Activated CD4-positive, alpha-beta T cell treated with anti-CD3 and anti-CD28 coated beads, Interleukin-2, amount 10 ng/mL, durations not matched to agents 24 days and 14 days (primary cell): ENCODE measurements around the gene MCM5. TPM values are rescaled to one million over a fixed set of nuclear protein-coding genes. Genes with fewer than 3 reads are reported as not detected.
"Not testable (repeated sequence)": the region's sequence is repeated elsewhere in the genome, so short reads cannot be mapped to it uniquely, and the experiment has no call there.

ENCODE experiments used
- DNase-seq: peaks from one replicate; pipeline ENCODE4 v3.0.0; 2022
- H3K27ac Mint-ChIP-seq: one replicate; pipeline ENCODE4 v1.8.0; 2022; ENCODE audit warnings: mild to moderate bottlenecking, mixed read lengths
- H3K27me3 Mint-ChIP-seq: one replicate; pipeline ENCODE4 v1.8.0; 2022; ENCODE audit warnings: mixed read lengths
- H3K36me3 Mint-ChIP-seq: one replicate; pipeline ENCODE4 v1.8.0; 2022; ENCODE audit warnings: low read depth, mild to moderate bottlenecking, mixed read lengths
- H3K4me1 Mint-ChIP-seq: one replicate; pipeline ENCODE4 v1.8.0; 2021; ENCODE audit warnings: mixed read lengths
- H3K4me3 Mint-ChIP-seq: one replicate; pipeline ENCODE4 v1.8.0; 2022; ENCODE audit warnings: mild to moderate bottlenecking, moderate library complexity, mixed read lengths
- H3K9me3 Mint-ChIP-seq: one replicate; pipeline ENCODE4 v1.8.0; 2021; ENCODE audit warnings: mixed read lengths
- intact Hi-C: fragments of 100-400 bp; cut with micrococcal nuclease; formaldehyde crosslinking; loops from one replicate; pipeline ENCODE4 v1.15.1; 2023
- total RNA-seq: library from RNA; stranded (reverse); gene quantifications from 2 replicates; pipeline ENCODE4 v1.2.3, GENCODE V29; 2022

The MCM5 gene
- total RNA-seq: 334 and 343 TPM in 2 replicates

DNA sequence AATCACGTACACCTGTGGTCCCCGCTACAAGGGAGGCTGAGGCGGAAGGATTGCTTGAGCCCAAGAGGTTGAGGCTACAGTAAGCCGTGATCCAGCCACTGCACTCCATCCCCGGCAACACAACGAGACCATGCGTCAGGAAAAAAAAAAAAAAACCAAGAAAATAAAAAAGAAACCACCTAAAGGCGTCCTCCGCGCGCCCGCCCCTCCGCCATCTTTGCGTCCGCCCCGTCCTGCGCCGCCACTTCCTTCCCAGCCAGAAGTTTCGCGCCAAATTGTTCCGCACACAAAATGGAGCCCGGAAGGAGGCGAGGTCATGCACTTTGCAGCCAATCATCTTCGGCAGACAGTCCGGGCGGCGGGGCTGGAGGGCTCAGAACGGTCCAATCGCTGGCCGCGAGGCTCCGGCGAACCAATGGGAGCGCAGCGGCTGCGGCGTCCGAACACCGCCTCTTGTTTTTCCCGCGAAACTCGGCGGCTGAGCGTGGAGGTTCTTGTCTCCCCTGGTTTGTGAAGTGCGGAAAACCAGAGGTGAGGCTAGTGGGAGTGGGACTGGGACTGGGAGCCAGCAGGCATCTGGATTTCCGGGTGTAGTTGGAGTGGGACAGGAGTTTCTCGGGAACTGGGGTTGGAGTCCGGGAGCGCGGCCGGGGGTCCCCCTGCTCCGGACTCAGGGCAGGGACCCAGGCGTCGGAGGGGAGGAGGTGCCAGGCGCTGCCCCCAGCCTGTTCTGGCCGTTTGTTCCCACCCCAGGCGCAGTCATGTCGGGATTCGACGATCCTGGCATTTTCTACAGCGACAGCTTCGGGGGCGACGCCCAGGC, at the start of gene MCM5:
Gene MCM5 (plus strand): TSS at position 463 of the 823 bp plus-strand sequence. CDS start 299 bp downstream, at position 762.
- Mint-ChIP-seq H3K36me3 (peaks cover 41% of the 10 kb centered on the region), H3K27me3 (no peaks in the 10 kb centered on the region), H3K27ac (peak within 1 kb of the TSS; percentile 99), H3K4me3 (peak within 1 kb of the TSS; percentile 100), H3K9me3 (no peaks in the 10 kb centered on the region), H3K4me1 (peaks cover 26% of the 10 kb centered on the region)
- intact Hi-C loops: loop anchor here (2.0 kb wide), 2 partner anchors 49 to 99 kb away; no protein-coding TSS in a partner anchor
- DNase-seq: peak; percentile 99

DNA sequence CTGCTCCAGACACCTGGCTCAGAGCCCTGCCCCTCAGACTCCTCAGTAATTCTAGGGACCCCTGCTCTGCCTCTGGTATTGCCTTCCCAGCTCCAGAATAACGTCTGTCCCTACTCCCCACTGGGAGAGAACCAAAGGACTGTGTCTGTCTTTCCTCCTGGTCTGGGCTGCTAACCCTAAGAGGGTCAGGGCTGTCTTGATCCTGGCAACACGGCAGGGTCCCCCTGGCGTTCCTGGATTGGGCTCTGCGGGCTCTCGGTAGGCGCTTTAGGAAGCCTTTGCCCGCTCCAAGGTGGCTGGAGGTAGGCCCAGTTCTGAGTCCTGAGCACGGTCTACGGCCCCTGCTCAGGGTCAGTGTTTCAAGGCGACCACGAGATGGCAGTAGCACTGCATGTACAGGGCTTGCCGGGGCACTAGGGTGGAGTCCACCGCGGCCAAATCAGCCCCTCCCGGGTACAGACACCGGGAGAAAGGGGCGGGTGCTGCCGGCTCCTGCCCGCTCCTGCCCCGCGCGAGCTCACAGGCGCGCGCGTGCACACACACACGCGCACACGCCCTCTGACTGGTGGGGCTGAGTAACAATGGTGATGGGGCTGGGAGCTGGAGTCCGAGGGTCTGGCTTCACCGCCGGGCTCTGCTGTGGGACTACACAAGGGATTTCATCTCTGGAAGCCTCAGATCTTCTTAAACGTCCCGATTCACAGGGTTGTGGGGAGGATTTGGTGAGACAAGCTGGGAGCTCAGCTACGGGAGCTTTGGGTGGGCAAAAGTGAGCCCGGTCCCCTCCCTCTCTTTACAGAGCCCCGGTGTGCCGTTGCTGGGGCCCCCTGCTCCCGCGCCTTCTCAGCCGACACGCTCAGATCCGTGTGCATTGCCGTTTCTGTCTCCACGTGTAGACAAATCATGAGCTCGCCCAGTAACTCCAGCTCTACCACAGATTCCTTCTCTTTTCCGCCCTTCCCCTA, 49.1 kb upstream of the MCM5 start:
- peak overlapping the region; percentile 76 for H3K27ac Mint-ChIP-seq
- H3K4me1 Mint-ChIP-seq: peaks cover 27% of the 10 kb centered on the region

DNA sequence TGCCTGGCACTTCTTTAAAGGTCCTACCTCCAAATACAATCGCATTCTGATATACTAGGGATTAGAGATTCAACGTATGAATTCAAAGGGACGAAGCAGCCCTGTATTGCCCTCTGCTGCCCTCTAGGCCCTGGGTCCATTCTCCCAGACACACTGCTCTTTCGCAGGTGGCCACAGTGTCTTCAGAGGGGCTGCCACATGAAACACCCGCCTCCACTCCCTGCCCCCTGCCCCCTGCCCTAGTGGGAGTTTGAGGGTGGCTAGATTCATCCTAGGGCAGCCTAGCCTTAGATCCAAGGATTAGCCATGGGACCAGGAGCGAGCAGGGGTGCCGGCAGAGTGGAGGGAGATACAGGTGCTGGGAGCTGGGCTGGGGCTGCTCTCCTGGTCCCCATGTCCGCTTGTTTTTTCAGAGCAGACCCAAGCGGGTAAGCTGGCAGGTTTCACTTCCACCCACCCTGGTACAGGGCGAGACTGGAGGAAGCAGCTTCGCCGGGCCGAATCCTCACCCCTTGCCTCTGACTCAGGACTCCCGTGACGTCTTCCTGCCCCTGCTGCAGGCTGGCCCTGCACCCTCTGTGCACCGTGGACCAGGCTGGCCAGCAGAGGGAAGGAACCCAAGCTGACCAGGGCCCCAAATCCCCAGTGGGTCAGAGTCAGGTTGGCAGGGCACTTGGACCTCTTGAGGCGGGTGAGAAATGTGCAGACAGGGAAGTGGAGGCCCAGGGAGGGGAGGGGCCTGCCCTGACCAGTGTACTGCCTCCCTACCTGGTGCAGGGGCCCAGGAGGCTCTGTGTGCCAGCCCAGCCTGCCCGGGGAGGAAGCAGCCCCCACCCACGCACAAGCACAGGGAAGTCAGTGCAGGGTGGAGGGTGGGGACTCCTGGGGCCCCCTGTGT, 47.5 kb upstream of the MCM5 start:
- H3K4me3 Mint-ChIP-seq: peak overlapping the region; percentile 71

More for the DNA sequence above, 49.1 kb upstream of the MCM5 start:
- peak; percentile 96 for DNase-seq
- peaks cover under 1% of the 10 kb centered on the region for H3K36me3 Mint-ChIP-seq
- no peaks in the 10 kb centered on the region for H3K9me3 Mint-ChIP-seq
- intact Hi-C loops: loop anchor here (1.0 to 5.0 kb wide), 7 partner anchors 50 to 773 kb away; partner anchors contain the start of gene MCM5
- H3K27me3 Mint-ChIP-seq: peaks cover 4% of the 10 kb centered on the region
- H3K4me3 Mint-ChIP-seq: peak overlapping the region; percentile 89

DNA sequence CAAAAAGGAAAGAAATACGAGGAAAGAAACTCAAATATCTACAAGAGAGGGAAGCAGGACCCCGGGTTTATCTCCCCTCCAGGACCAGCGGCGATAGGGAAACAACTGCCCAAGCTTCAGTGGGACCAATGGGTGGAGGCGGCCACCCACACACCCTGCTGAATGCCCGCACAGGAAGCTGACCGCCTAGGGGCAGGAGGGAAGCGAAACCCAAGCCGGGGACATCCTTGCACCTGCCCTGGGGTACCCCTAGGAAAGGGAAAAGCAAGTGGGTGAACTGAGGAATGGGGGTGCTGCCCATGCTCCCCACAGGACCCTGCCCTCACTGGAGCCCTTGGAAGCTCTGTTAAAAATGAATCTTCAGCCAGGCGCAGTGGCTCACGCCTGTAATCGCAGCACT, 46.6 kb upstream of the MCM5 start:
- no peak overlapping the region for H3K4me3 Mint-ChIP-seq
- intact Hi-C loops: loop anchor here (5.0 kb wide), 2 partner anchors 569 to 714 kb away; no protein-coding TSS in a partner anchor
- peaks cover 4% of the 10 kb centered on the region for H3K27me3 Mint-ChIP-seq
- no peak for DNase-seq
- no peak overlapping the region for H3K27ac Mint-ChIP-seq
- no peaks in the 10 kb centered on the region for H3K9me3 Mint-ChIP-seq
- H3K4me1 Mint-ChIP-seq: peaks cover 33% of the 10 kb centered on the region
- H3K36me3 Mint-ChIP-seq: no peaks in the 10 kb centered on the region

More for the DNA sequence above, 47.5 kb upstream of the MCM5 start:
- peak; percentile 77 for DNase-seq
- Mint-ChIP-seq H3K9me3 (no peaks in the 10 kb centered on the region), H3K27ac (peak overlapping the region; percentile 91), H3K4me1 (peaks cover 33% of the 10 kb centered on the region), H3K27me3 (peaks cover 4% of the 10 kb centered on the region), H3K36me3 (no peaks in the 10 kb centered on the region)
- intact Hi-C loops: loop anchor here (5.0 kb wide), 2 partner anchors 570 to 715 kb away; no protein-coding TSS in a partner anchor

DNA sequence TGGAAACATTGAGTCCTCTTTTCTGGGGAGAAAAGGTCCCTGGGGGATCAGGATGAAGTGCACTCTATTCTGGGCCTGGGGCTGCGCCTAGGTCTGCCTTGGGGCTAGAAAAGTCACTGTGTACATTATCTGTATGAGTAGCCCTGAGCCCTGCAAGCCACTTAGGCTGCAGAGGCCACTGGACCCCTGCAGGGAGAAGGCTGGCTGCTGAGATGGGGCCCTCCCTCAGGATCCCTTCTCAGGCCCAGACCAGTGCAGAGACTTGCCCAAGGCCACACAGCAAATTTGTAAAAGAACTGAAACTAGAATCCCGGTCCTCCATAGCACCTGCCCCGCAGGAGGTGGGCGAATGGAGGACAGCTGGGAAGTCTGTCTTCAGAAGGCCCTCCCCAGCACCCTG, 45.9 kb upstream of the MCM5 start:
- no peak overlapping the region for H3K4me3 Mint-ChIP-seq
- intact Hi-C loops: loop anchor here (5.0 kb wide), 2 partner anchors 568 to 713 kb away; no protein-coding TSS in a partner anchor
- H3K27me3 Mint-ChIP-seq: peaks cover 6% of the 10 kb centered on the region
- no peaks in the 10 kb centered on the region for H3K36me3 Mint-ChIP-seq
- H3K4me1 Mint-ChIP-seq: peaks cover 33% of the 10 kb centered on the region
- no peaks in the 10 kb centered on the region for H3K9me3 Mint-ChIP-seq
- no peak overlapping the region for H3K27ac Mint-ChIP-seq
- DNase-seq: no peak

DNA sequence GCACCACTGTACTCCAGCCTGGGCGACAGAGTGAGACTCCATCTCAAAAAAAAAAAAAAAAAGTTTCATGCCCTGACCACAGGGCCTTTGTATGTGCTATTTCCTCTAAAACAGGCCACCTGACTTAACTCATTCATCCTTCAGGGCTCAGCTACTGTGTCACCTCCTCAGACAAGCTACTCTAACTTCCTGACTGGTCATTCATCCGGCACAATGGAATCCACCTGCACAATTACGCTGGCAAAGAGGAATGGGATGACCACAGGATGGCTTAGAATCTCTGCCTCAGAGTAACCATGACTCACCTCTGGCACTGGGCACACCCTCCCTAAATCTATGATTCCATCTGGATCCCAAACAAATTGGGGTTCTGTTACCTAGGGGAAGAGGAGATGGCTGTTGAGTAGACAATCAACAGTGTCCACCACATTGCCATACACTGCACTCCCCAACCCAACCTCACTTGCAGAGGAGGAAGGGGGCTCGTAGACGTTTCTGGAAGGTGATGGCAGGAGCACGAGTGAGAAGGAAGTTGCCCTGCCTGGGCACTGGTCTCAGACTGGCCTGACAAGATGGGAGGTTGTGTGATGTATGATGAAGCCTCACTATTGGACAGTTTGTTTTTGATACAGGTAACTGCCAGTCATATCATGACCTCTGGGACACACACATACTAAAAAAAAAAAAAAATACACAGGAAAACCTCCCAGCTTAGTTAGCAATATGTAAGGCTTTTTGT, 41.9 kb upstream of the MCM5 start:
- H3K27me3 Mint-ChIP-seq: peaks cover 2% of the 10 kb centered on the region
- peaks cover 9% of the 10 kb centered on the region for H3K4me1 Mint-ChIP-seq
- no peak for DNase-seq
- intact Hi-C loops: no loop called here
- no peak overlapping the region for H3K4me3 Mint-ChIP-seq
- no peaks in the 10 kb centered on the region for H3K36me3 Mint-ChIP-seq
- no peak overlapping the region for H3K27ac Mint-ChIP-seq
- H3K9me3 Mint-ChIP-seq: no peaks in the 10 kb centered on the region

DNA sequence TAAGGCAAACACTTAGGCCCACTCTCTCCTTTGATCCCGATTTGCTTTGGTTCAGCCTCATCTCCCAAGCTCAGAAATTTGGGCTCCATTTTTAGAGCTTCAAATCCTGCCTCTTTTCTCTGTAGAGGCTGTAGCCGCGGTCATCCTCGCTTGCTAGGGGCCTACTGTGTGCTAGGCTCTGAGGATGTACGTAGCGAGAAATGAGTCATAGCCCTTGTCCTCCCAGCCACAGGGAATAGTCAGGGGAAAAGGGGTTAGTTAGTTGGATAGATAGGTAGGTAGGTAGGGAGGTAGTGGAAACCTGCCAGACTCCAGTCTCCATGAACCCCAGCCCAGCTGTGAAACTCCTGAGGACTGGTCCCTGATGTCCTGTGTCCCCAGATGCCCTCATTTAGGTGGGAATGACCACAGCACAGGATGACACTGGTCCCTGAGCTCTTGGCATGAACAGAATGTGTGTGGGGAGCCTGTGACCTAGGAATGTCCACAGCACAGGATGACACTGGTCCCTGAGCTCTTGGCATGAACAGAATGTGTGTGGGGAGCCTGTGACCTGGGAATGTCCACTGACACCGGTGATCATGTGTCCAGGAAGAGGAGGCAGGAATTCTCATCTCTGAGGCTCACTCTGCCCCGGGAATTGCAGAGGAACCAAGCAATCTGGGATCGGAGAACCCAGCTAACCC, 40.4 kb upstream of the MCM5 start:
- H3K4me3 Mint-ChIP-seq: no peak overlapping the region
- H3K4me1 Mint-ChIP-seq: peaks cover 7% of the 10 kb centered on the region
- H3K27ac Mint-ChIP-seq: no peak overlapping the region
- no peaks in the 10 kb centered on the region for H3K36me3 Mint-ChIP-seq
- intact Hi-C loops: no loop called here
- no peaks in the 10 kb centered on the region for H3K9me3 Mint-ChIP-seq
- H3K27me3 Mint-ChIP-seq: peaks cover 2% of the 10 kb centered on the region
- DNase-seq: no peak

DNA sequence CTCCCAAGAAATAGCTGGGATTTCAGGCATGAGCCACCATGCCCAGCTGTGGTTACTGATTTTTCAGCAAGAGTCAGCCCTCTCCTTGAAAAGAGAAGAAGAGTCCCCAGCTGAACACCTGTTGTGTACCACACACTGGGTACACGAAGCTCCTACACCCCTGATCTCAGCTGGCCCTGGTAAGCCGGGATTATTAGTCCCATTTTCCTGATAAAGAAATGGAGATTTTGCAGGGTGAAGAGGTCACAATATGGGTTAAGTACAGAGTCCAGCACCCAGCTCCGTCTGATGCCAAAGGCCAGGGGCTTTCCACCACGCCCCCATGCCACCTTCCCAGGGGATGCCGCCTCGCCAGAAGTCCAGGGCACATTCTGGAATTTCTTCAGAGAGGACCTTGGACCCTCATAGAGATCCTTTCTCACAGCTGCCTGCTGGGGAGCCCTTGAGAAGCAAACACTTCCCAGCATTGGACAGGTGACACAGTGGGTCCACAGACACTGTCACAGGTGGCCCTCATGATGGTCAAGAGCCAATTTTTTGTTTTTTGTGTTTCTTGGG, 38.9 kb upstream of the MCM5 start:
- Mint-ChIP-seq H3K36me3 (no peaks in the 10 kb centered on the region), H3K9me3 (no peaks in the 10 kb centered on the region)
- intact Hi-C loops: no loop called here

DNA sequence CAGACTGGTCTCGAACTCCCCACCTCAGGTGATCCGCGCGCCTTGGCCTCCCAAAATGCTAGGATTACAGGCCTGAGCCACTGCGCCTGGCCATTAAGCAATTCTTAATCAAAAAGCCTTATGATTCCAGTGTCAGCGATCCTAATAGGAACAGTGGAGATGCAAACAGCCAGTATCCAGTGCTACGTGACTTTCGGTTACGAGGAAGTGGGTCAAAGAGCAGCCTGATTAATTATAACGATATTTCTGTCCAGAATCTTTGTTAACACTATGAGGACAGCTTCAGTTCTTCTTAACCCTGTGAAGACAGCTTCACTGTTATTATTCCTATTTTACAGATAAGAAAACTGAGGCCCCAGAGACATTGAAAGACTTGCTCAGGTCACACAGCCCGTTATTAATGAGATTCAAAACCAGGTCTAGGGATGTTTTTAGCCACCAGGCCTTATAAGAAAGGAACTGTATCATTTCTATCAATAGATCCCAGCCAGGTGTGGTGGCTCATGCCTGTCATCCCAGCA, 36.3 kb upstream of the MCM5 start:
- Mint-ChIP-seq H3K4me3 (no peak overlapping the region), H3K36me3 (no peaks in the 10 kb centered on the region), H3K27me3 (peaks cover 13% of the 10 kb centered on the region), H3K27ac (no peak overlapping the region), H3K4me1 (no peaks in the 10 kb centered on the region), H3K9me3 (no peaks in the 10 kb centered on the region)
- DNase-seq: no peak
- intact Hi-C loops: no loop called here

More for the DNA sequence above, 38.9 kb upstream of the MCM5 start:
- H3K4me3 Mint-ChIP-seq: no peak overlapping the region
- no peak overlapping the region for H3K27ac Mint-ChIP-seq
- H3K4me1 Mint-ChIP-seq: peaks cover 3% of the 10 kb centered on the region
- no peak for DNase-seq
- H3K27me3 Mint-ChIP-seq: peaks cover 6% of the 10 kb centered on the region

DNA sequence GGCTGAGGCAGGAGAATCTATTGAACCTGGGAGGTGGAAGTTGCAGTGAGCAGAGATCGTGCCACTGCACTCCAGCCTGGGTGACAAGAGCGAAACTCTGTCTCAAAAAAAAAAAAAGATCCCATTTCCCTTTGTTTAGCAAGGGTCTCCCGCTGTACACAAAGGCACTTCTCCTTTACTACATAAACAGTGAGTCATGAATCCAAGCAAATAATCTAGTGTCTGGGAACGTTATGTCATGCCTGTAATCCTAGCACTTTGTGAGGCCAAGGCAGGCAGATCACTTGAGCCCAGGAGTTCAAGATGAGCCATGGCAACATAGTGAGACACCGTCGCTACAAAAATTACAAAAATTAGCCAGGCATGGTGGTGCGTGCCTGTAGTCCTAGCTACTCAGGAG, 35.7 kb upstream of the MCM5 start:
- H3K4me3 Mint-ChIP-seq, H3K4me1 Mint-ChIP-seq, intact Hi-C loops, DNase-seq, H3K9me3 Mint-ChIP-seq, H3K27ac Mint-ChIP-seq, H3K36me3 Mint-ChIP-seq: not testable (repeated sequence)
- peaks cover 16% of the 10 kb centered on the region for H3K27me3 Mint-ChIP-seq

DNA sequence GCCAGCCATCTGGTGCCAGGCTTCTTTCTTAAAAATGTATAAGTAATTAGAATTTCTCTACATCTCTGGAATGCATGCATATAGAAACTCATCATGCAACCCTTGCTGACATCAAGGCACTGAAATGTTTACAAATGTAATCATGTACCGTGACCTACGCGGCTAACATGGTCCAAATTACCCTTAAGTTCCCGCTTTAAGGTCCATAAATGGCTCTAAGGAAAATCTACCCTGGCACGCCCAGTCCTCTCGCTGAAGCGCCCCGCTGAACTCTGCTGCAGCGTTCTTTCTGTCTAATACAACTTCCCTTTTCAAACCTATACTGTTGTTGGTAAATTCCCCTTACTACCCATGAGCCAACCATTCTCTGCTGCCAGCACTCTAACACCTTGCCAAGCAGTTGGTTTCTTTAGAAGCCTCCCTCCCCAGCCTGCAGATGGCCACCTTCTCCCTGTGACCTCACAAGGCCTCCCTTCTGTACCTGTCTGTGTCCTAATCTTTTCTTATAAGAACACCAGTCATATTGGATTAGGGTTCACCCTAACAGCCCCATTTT, 32.5 kb upstream of the MCM5 start:
- intact Hi-C loops: no loop called here
- Mint-ChIP-seq H3K36me3 (no peaks in the 10 kb centered on the region), H3K27ac (peak overlapping the region; percentile 22), H3K4me3 (no peak overlapping the region), H3K9me3 (no peaks in the 10 kb centered on the region), H3K4me1 (peaks cover 2% of the 10 kb centered on the region), H3K27me3 (peaks cover 25% of the 10 kb centered on the region)
- no peak for DNase-seq
